GM18505 (cell line): Measurements from ENCODE around the gene CCDC85A.
A peak's percentile ranks its signal among the peaks of the same experiment; 100 is the strongest.

Source experiments
- ATAC-seq: cut with Tn5 transposase; IDR thresholded peaks from one replicate; pipeline ENCODE4 v1.9.1; 2021; ENCODE audit not compliant: unreplicated experiment
- POLR2A ChIP-seq: IDR thresholded peaks from 4 replicates; pipeline ENCODE4 v1.6.1; 2011; ENCODE audit warnings: borderline replicate concordance; ENCODE audit not compliant: insufficient read depth, insufficient read length; ENCODE audit errors: extremely low read depth

The CCDC85A gene

GRCh38 chr2:56182420-56182819, 1.4 kb upstream of the CCDC85A start:
- TF ChIP-seq POLR2A, result no peak
- no peak for ATAC-seq

- ATAC-seq, result peak; percentile 12
Measured at GRCh38 chr2:56184500-56185011, 766 bp downstream of the CCDC85A start.

GRCh38 chr2:56185101-56185581, 1.4 kb downstream of the CCDC85A start:
- no peak for ATAC-seq
- TF ChIP-seq POLR2A, result no peak

More at GRCh38 chr2:56184500-56185011, 766 bp downstream of the CCDC85A start:
- no peak for TF ChIP-seq POLR2A

- no peak for TF ChIP-seq POLR2A
Measured at GRCh38 chr2:56185582-56186046, 1.8 kb downstream of the CCDC85A start.

GRCh38 chr2:56191617-56192016, 7.8 kb downstream of the CCDC85A start:
- ATAC-seq, result no peak
- TF ChIP-seq POLR2A, result no peak

More at GRCh38 chr2:56185582-56186046, 1.8 kb downstream of the CCDC85A start:
- ATAC-seq, result no peak

GRCh38 chr2:56192664-56193305, 9.0 kb downstream of the CCDC85A start:
- no peak for TF ChIP-seq POLR2A
- no peak for ATAC-seq

- TF ChIP-seq POLR2A, result no peak
- no peak for ATAC-seq
Measured at GRCh38 chr2:56195563-56195962, 11.8 kb downstream of the CCDC85A start.

GRCh38 chr2:56197816-56198215, 14.0 kb downstream of the CCDC85A start:
- ATAC-seq, result no peak
- no peak for TF ChIP-seq POLR2A

- no peak for TF ChIP-seq POLR2A
- no peak for ATAC-seq
Measured at GRCh38 chr2:56198936-56199335, 15.1 kb downstream of the CCDC85A start.

GRCh38 chr2:56199492-56199891, 15.7 kb downstream of the CCDC85A start:
- TF ChIP-seq POLR2A, result no peak
- ATAC-seq, result no peak

GRCh38 chr2:56202381-56203121, 18.8 kb downstream of the CCDC85A start:
- no peak for TF ChIP-seq POLR2A
- ATAC-seq, result no peak

- no peak for TF ChIP-seq POLR2A
- ATAC-seq, result no peak
Measured at GRCh38 chr2:56204556-56204955, 20.8 kb downstream of the CCDC85A start.

- no peak for TF ChIP-seq POLR2A
- no peak for ATAC-seq
Measured at GRCh38 chr2:56206250-56206649, 22.5 kb downstream of the CCDC85A start.

- no peak for TF ChIP-seq POLR2A
- no peak for ATAC-seq
Measured at GRCh38 chr2:56207760-56208159, 24.0 kb downstream of the CCDC85A start.

GRCh38 chr2:56208380-56208779, 24.6 kb downstream of the CCDC85A start:
- TF ChIP-seq POLR2A, result no peak

GRCh38 chr2:56209701-56210100, 25.9 kb downstream of the CCDC85A start:
- no peak for TF ChIP-seq POLR2A
- no peak for ATAC-seq

More at GRCh38 chr2:56208380-56208779, 24.6 kb downstream of the CCDC85A start:
- no peak for ATAC-seq
